CMK (cell line): ENCODE results near the gene CRPPA.

Experiments
- DNase-seq: peaks from one replicate; pipeline ENCODE4 v3.0.0-alpha.2; 2010; ENCODE audit warnings: low read depth

CRPPA gene

DNA sequence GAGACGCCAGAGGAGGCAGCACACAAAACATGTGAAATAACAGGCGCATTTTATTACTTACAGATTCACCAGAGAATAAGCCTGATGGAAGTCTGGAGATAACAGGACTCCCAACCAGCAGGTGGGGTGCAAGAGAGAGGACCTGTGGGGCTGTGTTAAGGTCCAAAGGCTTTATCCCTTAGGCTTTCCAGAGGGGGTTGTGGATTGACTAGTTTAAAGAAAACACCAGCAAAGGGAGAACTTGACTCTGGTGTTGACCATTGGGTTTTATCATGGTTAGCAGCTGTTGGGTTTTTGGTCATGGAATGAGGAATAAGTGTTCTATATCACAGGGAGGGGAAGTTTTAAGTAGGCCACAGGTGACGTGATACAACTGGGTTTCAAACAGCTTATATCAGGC is 1.6 kb upstream of the CRPPA start:
- no peak for DNase-seq

DNA sequence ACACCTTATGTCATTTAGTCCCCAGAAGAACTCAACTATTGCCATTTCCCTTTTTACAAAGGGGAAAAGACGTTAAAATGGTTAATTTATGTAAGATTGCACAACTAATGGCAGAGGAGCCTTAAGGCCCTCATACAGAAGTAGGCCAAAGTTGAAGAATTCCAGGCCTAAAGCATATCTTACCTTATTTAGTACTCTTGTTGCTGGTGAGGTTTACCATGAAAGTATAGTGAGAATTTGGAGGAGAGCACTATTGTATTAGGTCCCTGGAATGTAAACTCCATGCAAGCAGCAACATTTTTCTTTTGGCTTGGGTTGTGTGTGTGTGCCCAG is 731 bp upstream of the CRPPA start:
- DNase-seq = no peak

DNA sequence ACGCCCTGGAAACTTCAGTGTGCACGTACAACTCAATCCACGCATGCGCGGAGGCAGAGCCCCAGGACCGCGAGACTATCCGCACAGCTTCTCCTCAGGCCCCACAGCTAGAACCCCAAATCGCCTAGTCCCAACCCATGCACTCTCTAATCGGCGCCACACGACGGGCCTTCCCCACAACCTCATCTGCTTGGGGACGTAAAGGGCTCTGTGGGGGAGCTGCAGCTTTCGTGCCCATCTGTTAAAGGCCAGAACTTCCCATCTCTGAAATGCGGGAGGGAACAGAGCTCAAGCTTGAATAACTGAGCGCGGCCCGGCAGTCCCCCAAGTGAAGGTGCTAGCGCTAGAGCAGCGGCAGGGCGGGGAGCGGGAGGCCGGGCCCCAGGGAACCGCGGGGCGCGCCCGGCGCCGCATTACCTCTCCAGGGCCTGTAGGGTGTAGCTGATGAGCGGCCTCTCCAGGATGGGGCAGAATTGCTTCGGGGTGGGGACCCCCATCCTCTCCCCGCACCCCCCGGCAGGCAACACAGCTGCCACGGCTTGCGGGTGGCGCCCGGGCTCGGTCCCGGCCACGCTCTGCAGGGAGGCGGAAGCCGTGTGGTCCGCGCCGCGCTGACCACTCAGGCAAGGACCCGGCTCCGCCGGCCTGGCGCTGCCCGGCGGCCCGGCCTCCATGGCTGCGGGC is 547 bp downstream of the CRPPA start:
- DNase-seq = peak; percentile 86

DNA sequence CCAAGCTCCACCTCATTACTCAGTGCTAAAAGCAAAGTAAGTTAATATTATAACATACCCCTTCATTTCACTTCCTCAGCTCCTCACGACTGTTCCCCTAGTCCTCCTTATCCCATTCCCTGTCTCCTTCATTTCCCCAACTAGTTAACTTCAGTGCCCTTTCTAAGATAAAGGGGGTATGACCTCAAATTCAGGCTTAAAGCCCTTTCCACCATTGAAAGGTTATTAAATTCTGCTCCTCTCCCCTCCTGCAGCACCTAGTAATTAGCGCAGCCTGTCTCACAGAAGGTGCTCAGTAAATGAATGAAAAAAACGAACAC is 1.0 kb downstream of the CRPPA start:
- no peak for DNase-seq

DNA sequence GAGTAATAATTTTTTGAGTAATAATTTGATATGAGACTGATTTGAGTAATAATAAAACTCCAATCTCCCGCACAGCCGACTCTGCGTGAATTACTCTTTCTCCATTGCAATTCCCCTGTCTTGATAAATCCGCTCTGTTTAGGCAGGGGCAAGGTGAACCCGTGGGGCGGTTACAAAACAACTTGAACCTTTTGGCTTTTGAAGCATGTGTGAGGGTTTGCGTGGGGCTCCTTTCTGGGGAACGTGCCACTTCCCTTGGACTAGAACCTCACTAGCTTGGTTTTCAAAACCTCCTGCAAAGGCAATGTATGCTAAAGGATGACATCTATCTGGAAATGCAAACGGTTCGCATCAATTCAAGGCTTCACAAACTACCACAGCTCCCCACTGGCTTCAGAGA is 1.5 kb downstream of the CRPPA start:
- no peak for DNase-seq

DNA sequence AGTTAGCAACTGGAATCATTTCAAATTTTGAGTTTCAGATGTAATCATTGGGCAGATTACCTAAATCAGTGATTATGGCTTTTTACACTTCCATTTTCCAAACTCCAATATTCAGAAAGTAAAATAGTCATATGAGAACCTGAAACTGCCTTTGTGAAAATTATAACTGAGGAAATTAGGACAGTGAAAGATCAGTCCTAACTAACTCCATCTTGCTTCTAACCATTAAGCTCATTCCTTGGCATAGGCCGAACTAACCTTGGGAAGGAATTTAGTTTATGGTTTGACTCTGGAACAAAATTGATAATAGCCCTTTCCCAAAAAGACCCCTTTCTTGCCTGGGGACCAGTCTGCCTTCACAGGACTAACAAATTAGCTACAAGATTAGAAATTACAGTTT is 2.2 kb downstream of the CRPPA start:
- no peak for DNase-seq

DNA sequence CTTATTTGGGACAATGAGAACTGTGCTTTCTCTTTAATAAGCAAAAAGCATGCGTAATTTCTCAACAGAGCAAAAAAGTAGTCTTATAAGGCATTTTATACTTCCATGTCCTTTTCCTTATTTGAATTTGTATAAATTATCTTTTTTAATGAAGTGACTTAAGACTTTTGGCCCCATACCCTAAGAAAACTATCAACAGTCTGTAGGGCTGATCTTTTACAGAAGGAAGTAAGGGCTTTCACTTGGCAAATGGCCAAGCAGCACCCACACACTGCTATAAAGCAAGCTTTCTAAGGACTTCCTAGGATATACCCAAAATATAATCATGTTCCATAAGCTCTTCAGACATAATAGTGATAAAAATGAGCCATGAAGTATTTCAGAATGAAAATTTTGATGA is 3.4 kb downstream of the CRPPA start:
- DNase-seq = no peak

DNA sequence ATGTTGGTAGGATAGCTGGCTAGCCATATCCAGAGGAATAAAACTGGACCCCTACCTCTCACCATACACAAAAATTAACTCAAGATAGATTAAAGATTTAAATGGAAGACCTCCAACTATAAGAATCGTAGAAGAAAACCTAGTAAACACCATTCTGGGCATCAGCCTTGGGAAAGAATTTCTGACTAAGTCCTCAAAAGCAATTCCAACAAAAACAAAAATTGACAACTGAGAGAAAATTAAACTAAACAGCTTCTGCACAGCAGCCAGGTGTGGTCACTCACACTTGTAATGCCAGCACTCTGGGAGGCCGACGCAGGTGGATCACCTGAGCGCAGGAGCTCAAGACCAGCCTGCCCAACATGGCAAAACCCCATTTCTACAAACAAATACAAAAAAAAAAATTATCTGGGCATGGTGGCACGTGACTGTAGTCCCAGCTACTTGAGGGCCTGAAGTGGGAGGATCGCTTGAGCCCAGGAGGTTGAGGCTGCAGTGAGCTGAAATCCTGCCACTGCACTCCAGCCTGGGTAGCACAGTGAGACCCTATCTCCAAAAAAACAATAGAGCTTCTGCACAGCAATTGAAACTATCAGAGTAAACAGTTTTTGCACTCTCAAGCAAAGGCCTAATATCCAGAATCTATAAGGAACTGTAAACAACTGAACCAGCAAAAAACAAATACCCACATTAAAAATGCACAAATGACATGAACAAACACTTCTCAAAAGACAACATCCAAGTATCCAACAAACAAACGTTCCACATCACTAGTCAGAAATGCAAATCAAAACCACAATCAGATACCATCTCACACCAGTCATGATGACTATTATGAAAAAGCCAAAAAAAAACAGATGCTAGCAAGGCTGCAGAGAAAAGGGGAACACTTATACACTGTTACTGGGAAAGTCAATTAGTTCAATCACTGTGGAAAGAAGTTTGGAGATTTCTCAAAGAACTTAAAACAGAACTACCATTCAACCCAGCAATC is 4.8 kb downstream of the CRPPA start:
- no peak for DNase-seq

DNA sequence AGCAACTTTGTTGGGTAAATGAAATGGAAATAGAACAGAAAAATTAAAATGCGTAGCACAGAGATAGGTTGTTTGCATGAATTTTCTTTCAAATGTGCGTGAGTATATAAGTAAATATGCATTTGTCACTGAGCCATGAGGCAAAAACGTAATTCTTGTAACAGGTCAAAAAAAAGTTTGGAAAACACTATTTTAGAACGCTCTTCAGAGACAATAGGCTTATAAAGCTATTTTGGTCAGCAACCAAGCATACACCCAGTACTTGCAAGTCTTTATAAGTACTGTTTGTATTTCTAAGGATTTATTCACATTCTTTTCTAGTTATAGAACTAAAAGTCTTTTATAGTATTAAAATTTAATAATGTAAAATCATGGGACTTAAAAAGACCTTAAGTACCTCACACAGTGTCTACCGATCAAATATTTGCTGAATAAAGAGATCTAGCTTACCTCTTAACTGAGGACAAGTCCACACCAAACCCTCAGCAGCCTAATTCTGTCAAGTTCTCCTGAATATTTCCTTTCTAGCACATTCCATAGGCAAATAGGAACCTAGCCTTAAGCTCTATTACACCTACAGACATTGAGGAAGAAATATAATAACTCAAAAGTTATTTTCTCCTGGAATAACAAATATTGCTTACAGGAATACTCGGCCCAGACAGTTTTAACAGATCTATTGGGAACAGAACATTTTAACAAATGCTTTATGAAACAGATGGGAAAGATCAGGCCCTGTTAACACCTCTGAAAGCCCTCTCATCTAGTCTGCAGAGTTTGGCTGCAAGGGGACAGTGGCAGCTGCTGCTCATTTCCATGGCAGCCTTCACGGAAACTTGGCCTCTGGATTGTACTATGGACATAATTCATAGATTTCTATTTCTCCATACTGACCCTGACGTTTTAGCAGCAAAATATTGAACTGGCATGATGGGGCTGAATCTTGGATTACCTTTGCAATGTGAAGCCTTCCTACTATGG is 8.8 kb downstream of the CRPPA start:
- DNase-seq = no peak

DNA sequence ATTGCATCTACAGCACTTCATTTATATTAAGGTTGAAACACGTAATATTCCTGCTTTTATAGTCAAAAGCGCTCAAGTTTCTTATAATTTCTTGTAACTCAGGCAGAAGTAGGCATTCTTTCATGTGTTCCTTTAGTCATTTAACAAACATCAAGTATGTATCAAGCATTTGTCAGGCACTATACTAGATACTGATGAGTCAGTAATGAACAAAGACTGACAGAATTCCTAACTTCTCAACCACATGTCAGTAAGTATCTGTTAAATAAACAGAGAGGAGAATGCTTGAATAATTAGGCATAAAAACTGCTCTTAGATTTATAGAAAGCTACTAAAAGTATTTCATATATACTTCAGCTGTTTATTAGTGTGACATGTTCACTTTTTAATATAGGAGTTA is 9.9 kb downstream of the CRPPA start:
- no peak for DNase-seq

DNA sequence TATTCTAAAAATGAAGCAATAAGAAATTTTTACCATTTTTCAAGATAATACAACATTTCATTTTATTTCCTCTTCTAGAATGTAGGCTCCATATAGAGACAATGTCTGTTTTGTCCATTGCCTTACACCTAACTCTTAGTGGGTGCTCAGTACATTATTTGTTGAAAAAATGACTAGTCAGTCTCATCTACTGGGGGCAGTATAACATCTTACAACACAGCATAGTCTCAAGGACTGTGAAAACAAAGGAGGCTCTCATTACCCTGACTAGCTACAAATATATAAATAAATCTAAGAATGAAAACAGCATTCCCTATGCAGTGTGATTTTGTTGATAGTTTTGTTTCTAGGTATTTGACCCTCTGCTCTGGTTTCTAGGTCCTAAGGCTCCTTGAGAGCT is 11.6 kb downstream of the CRPPA start:
- DNase-seq = no peak

DNA sequence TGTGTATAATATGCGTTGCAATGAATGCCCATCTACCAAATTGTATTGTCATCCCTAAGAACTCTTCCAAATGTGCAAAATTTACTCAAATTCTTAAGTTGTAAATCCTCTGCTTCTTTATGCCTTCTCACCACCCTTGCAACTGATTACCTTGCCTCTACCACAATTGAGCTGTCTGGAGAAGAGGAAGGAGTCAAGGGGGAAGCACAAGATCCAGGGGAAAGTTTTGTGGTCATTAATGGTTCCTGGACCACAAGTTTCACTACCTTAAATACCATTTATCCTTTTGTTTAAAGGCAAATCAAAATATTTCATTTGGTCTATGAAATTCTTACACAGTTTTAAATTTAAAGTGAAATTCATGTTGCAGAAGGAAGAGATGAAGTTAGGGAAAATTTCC is 16.7 kb downstream of the CRPPA start:
- DNase-seq = no peak

DNA sequence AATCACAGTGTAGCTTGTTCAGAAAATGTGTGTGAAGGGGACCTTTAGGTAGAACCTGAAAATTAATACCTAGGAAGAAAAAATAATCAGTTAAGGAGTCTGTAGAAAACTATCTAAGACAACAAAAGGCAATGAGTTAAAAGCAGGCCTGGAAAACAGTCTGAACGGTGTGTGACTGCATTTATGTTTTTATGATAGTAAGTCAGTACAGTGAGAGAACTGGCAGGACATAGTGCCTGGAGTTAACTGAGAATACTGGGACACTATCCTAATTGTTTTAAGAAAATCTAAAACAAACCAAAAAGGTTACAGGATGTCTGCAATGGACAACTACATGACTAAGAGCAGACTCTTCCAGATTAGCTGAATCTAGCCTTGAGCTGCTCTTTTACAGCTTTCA is 17.9 kb downstream of the CRPPA start:
- no peak for DNase-seq

DNA sequence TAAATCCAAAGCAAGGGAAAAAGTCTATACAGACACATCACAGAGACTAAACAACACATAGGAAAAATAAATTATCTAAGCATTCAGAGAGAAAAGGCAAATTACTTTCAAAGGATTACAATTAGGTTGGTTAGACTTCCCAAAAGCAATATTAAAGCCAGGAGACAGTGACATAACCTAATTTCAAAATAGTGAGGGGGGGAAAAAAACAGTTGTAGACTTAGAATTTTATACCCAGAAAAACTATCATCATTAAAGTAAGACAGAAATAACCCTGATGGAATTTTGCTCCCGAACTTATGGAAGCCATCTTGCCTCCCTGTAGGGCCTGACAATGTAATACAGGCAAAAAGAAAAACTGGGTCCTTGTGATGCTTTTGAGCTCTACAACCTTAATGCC is 18.4 kb downstream of the CRPPA start:
- no peak for DNase-seq

DNA sequence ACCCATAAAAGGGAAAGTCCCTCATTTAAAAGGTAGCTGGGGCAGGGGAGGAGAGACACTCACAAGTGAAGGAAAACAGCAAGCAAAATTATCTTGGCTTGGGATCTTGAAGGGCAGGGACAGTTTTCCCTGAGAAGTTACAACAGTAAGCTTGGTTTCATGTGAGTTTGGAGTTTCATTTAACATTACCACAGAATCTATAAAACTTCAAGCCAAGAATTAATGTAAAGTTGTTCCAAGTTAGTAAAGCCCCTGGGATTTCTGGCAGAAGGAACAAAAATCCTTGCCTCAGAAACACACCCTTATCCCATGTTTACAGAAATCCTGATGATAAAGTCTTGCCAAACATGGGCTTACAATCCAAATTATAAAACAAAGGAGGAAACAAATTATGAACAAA is 19.2 kb downstream of the CRPPA start:
- no peak for DNase-seq

DNA sequence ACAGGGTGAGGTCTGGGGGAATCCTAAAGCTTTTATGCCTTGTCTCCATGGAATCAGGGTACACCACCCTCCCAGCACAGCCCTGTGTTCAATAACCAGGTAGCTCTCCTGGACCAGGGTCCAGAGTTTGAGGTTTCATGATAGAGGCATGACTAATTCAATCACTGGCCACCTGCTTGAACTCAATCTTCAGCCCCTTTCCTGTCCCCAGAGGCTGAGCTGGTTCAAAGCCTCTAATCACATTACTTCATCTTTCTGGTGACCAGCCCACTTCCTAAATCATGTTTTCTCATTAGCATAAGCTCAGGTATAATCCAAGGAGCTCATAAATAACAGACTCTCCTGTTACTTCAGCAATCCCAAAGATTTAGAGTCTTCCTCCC is 20.5 kb downstream of the CRPPA start:
- no peak for DNase-seq

DNA sequence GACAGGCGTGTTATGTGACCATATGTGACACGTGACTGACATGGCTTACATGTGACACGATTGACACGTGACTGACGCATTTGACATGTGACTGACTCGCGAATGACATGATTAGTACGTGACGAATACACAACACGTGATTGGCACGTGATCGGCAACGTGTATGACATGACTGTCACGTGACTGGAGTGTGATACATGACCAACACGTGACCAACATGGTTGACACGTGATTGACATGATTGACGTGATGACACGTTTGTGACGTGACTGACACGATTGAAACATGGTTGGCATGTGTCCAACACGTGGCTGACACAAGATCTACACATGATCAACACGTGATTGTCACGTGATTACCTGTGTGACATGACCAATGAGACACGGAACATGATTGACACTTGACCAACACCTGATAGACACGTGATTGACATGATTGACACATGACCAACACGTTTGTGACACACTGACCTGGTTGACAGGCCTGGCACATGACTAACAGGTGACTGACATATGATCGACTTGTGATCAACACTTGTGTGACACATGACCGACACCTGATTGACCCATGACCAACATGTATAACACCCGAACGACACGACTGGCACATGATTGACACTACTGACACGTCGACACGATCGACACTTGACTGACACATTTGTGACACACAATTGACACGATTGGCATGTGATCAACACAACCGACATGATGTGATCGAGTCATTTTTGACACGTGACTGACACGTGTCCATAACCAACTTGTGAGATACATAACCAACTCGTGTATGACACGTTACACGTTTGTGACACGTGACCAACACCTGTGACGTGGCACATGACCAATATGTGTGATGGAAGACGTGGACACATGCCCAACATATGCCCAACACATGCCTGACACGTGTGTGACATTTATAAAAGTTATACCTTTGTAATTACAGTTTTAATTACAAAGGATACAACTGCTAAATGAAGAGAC is 21.1 kb downstream of the CRPPA start:
- DNase-seq = no peak

DNA sequence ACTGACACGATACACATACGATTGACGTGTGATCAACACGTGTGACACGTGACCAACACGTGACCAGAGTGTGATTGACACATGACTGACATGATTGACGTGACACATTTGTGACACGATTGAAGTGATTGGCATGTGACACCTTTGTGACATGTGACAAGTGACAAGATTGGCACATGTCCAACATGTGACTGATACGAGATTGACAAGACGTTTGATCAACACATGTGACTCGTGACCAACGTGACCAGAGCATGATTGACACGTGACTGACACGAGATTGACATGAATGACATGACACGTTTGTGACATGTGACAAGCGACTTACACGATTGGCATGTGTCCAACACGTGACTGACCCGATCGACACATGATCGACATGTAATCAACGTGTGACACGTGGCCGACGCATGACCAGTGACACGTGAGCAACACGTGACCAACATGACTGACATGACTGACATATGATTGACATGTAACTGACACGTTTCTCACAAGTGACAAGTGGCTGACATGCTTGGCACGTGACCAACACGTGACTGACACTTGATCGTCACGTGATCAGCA is 22.0 kb downstream of the CRPPA start:
- no peak for DNase-seq

DNA sequence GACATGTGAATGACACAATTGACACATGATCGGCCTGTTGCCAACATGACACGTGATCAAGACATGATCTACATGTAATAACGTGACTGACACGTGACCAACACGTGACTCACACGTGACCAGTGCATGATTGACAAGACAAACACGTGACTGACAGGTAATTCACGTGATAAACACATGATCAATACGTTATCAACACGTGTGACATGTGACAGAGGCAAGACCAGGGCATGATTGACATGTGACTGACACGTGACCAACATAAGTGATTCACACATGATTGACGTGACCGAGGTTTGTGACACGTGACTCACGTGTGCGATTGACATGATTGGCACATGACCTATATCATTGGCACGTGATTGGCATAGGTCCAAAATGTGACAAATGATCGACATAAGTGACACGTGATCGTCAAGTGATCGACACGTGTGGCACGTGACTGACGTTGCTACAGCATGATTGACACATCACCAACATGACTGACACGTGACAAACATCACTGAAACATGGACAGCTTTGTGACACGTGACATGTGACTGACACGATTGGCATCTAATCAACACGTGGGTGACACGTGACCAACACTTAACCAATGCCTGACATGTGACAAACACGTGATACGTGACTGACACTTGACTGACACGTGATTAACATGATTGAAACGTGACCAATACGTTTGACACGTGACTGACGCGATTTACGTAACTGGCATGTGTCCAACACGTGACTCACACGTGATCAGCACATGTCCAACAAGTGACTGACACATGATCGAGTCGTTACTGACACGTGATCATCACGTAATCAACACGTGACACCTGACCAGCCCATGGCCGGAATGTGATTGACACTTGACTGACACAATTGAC is 23.0 kb downstream of the CRPPA start:
- no peak for DNase-seq

DNA sequence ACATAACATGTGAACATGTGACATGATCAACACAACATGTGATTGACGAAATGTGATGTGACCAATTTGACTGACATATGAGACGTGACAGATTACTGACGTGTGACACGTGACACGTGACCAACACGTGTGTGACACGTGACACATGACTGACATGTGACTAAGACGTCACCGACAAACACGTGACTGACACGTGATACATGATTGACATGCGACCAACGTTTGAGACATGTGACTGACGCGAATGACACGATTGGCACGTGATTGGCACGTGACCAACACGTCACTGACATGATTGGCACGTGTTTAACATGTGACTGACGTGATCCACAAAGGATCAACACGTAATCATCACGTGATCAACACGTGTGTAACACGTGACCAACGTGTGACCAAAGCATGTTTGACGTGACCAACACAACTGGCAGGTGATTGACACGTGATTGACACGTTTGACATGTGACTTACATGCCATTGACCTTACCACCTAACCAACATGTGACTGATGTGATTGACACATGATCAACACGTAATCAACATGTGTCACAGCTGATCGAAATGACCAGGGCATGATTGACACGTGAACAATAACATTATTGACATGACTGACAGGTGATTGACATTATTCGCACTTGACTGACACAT is 23.7 kb downstream of the CRPPA start:
- DNase-seq = no peak
